Lung (tissue), 12 donors: ENCODE results near the gene PLCB2. TPM values are rescaled to one million over a fixed set of nuclear protein-coding genes. Genes with fewer than 3 reads are reported as not detected.
A peak's percentile ranks its signal among the peaks of the same experiment; 100 is the strongest.

Experiments used
- ATAC-seq: fragments of 200-7000 bp; cut with Tn5 transposase; one replicate; pipeline ENCODE4 v1.9.1; 2020; ENCODE audit warnings: moderate number of reproducible peaks; ENCODE audit not compliant: insufficient read depth, low FRiP score
- DNase-seq, 3 donors: peaks; one replicate each; pipeline ENCODE4 v3.0.0-alpha.2; 2013 to 2017
- H3K27ac ChIP-seq, 2 donors: one replicate each; pipeline ENCODE4 v1.5.1; 2013; ENCODE audit warnings: mild to moderate bottlenecking in 2 of 2, moderate library complexity in 2 of 2, control low read depth in 1 of 2, inconsistent platforms in 1 of 2, low read depth in 1 of 2, low read length in 1 of 2
- H3K27me3 ChIP-seq, 3 donors: one replicate each; pipeline ENCODE4 v1.5.1; 2013; ENCODE audit warnings: low read length in 2 of 3; ENCODE audit not compliant: control insufficient read depth in 3 of 3, insufficient read depth in 3 of 3
- H3K36me3 ChIP-seq, 4 donors: one replicate each; pipeline ENCODE4 v1.5.1; 2013; ENCODE audit warnings: low read length in 4 of 4, mild to moderate bottlenecking in 1 of 4, moderate library complexity in 1 of 4; ENCODE audit not compliant: control insufficient read depth in 4 of 4, insufficient read depth in 4 of 4
- H3K4me1 ChIP-seq, 5 donors: one replicate each; pipeline ENCODE4 v1.5.1; 2013; ENCODE audit warnings: low read length in 5 of 5, mild to moderate bottlenecking in 2 of 5, moderate library complexity in 1 of 5; ENCODE audit not compliant: control insufficient read depth in 5 of 5, insufficient read depth in 5 of 5
- H3K4me3 ChIP-seq: one replicate; pipeline ENCODE4 v1.5.1; 2013; ENCODE audit warnings: mild to moderate bottlenecking, control low read depth, moderate library complexity
- H3K9ac ChIP-seq, 2 donors: one replicate each; pipeline ENCODE4 v1.5.1; 2013; ENCODE audit warnings: low read length in 2 of 2, control low read depth in 1 of 2; ENCODE audit not compliant: insufficient read depth in 1 of 2
- H3K9me3 ChIP-seq, 4 donors: one replicate each; pipeline ENCODE4 v1.5.1; 2013; ENCODE audit warnings: low read length in 3 of 4, mild to moderate bottlenecking in 1 of 4, moderate library complexity in 1 of 4; ENCODE audit not compliant: control insufficient read depth in 4 of 4, insufficient read depth in 3 of 4
- CTCF ChIP-seq: IDR thresholded peaks from 2 replicates; pipeline ENCODE4 v1.5.1; 2012; ENCODE audit warnings: mild to moderate bottlenecking; ENCODE audit errors: control extremely low read depth, extremely low read depth
- WGBS, 2 donors: extraction: QIAGEN DNeasy Blood & Tissue Kit; methylation state at CpG; one replicate each; pipeline ENCODE4 v1.1.7; 2013; 5-methylcytosine and 5-hydroxymethylcytosine counted together
- polyA plus RNA-seq, 2 donors: library from polyadenylated mRNA; stranded (reverse); fragments of 200-250 nt; gene quantifications; one replicate each; pipeline ENCODE4 v1.2.1, GENCODE V29; 2013
- total RNA-seq, 2 donors: library from RNA; depleted of rRNA in 1 of 2; stranded (reverse); fragments of >200 nt in 1 of 2; gene quantifications; one replicate each; pipeline ENCODE4 v1.2.1, GENCODE V29; 2014 to 2021
- donor health status: control.
- donor health status: control.
- donor health status: Bipolar disorder and iron deficiency.
- donor health status: healthy.
- donor health status: DM: yes; HTN: yes; CAD: no.

PLCB2 gene
- total and polyA plus RNA-seq, 4 donors: 17.9 to 76.7 (median 51.2) TPM

- Histone ChIP-seq H3K4me3 (no peak overlapping the region), H3K9me3 (no peaks in the 10 kb centered on the region), H3K9ac (no peak overlapping the region), H3K4me1 (peaks cover 15 to 68% (median 41%) of the 10 kb centered on the region in 5 donors), H3K27me3 (no peaks in the 10 kb centered on the region), H3K36me3 (peaks cover 0 to 18% (median 0%) of the 10 kb centered on the region in 4 donors), H3K27ac (peak overlapping the region; percentile 35 to 95)
- WGBS, 2 donors: 73 to 74% methylated on average over 26 of the region's 26 CpGs
- ATAC-seq (no peak), DNase-seq (no peak)
- no peak for TF ChIP-seq CTCF
These were observed 27.4 kb upstream of the PLCB2 start for GRCh38 chr15:40334941-40335795.

- no peak for TF ChIP-seq CTCF
- DNase-seq: no peak
These were observed 26.8 kb upstream of the PLCB2 start for GRCh38 chr15:40334541-40334940.

GRCh38 chr15:40333922-40334492 lies 26.3 kb upstream of the PLCB2 start:
- peaks cover 19 to 58% (median 37%) of the 10 kb centered on the region in 5 donors for H3K4me1 ChIP-seq
- ATAC-seq: peak; percentile 51
- DNase-seq: peak; percentile 65 to 81 (median 73)

More at GRCh38 chr15:40334541-40334940, 26.8 kb upstream of the PLCB2 start:
- Histone ChIP-seq H3K4me1 (peaks cover 19 to 64% (median 39%) of the 10 kb centered on the region in 5 donors), H3K9ac (no peak overlapping the region), H3K9me3 (no peaks in the 10 kb centered on the region), H3K4me3 (no peak overlapping the region), H3K36me3 (peaks cover 0 to 18% (median 0%) of the 10 kb centered on the region in 4 donors), H3K27me3 (no peaks in the 10 kb centered on the region), H3K27ac (peak overlapping the region; percentile 35 to 95)
- 63 to 72% methylated on average over 3 of the region's 3 CpGs for WGBS, 2 donors
- ATAC-seq: no peak

More at GRCh38 chr15:40333922-40334492, 26.3 kb upstream of the PLCB2 start:
- Histone ChIP-seq H3K27me3 (no peaks in the 10 kb centered on the region), H3K4me3 (no peak overlapping the region), H3K27ac (peak overlapping the region; percentile 64 to 95), H3K36me3 (peaks cover 0 to 18% (median 0%) of the 10 kb centered on the region in 4 donors), H3K9me3 (no peaks in the 10 kb centered on the region), H3K9ac (no peak overlapping the region)
- WGBS, 2 donors: 10 to 19% methylated on average over 12 of the region's 12 CpGs
- no peak for TF ChIP-seq CTCF
